Neural cell (in vitro differentiated cells): ENCODE data around the gene LRRTM2.

Experiments
- EP300 ChIP-seq: fragments of 450-650 bp; conservative IDR thresholded peaks from 2 replicates; pipeline ENCODE4 v1.6.1; 2014; ENCODE audit warnings: antibody characterized with exemption, mild to moderate bottlenecking, moderate library complexity; ENCODE audit not compliant: poor library complexity, severe bottlenecking
- EZH2 ChIP-seq: fragments of 200-600, 300-800 bp; shearing (Covaris generic), sonication (generic); IDR thresholded peaks from 2 replicates; pipeline ENCODE4 v1.6.1; 2014; ENCODE audit warnings: antibody characterized with exemption, low read length, borderline replicate concordance, mild to moderate bottlenecking; ENCODE audit not compliant: insufficient read depth, poor library complexity, severe bottlenecking
- MXI1 ChIP-seq: fragments of 450-650 bp; conservative IDR thresholded peaks from 2 replicates; pipeline ENCODE4 v1.6.1; 2014; ENCODE audit warnings: antibody characterized with exemption, mild to moderate bottlenecking; ENCODE audit not compliant: poor library complexity, severe bottlenecking
- POLR2AphosphoS5 ChIP-seq: IDR thresholded peaks from 2 replicates; pipeline ENCODE4 v1.6.1; 2012
- RAD21 ChIP-seq: fragments of 450-650 bp; conservative IDR thresholded peaks from 2 replicates; pipeline ENCODE4 v1.6.1; 2014; ENCODE audit warnings: antibody characterized with exemption, mild to moderate bottlenecking, moderate library complexity
- REST ChIP-seq: IDR thresholded peaks from 2 replicates; pipeline ENCODE4 v1.6.1; 2012; ENCODE audit warnings: borderline replicate concordance
- SMC3 ChIP-seq: fragments of 450-650 bp; conservative IDR thresholded peaks from 2 replicates; pipeline ENCODE4 v1.6.1; 2014; ENCODE audit warnings: antibody characterized with exemption, mild to moderate bottlenecking, moderate library complexity; ENCODE audit not compliant: poor library complexity
- TF ChIP-seq, protein P1 (sequence below): fragments of 450-650 bp; IDR thresholded peaks from 2 replicates; pipeline ENCODE4 v1.5.1; 2014; ENCODE audit warnings: antibody characterized with exemption, mild to moderate bottlenecking, moderate library complexity; ENCODE audit not compliant: poor library complexity, severe bottlenecking

DNA sequence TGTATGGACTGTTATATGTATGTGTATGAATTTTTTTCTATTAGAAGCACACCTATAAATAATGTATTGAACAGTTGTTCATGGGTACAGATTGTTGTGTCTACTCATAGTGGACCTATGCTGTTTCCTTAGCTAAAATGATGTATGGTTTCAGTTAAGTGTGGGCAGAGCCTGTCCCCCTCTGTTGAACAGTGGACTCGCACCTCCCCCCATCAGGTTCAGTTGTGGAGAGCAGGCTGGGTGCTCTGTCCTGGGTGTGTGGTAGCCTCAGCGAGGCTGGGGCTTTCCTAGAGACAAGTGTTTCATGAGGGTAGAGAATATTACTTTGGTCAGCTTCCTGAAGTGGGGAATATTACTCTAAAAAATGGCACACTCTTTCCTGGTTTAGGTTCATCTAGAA lies 47.4 kb upstream of the LRRTM2 start:
- no peak for TF ChIP-seq SMC3
- no peak for TF ChIP-seq MXI1
- TF ChIP-seq, protein P1, sequence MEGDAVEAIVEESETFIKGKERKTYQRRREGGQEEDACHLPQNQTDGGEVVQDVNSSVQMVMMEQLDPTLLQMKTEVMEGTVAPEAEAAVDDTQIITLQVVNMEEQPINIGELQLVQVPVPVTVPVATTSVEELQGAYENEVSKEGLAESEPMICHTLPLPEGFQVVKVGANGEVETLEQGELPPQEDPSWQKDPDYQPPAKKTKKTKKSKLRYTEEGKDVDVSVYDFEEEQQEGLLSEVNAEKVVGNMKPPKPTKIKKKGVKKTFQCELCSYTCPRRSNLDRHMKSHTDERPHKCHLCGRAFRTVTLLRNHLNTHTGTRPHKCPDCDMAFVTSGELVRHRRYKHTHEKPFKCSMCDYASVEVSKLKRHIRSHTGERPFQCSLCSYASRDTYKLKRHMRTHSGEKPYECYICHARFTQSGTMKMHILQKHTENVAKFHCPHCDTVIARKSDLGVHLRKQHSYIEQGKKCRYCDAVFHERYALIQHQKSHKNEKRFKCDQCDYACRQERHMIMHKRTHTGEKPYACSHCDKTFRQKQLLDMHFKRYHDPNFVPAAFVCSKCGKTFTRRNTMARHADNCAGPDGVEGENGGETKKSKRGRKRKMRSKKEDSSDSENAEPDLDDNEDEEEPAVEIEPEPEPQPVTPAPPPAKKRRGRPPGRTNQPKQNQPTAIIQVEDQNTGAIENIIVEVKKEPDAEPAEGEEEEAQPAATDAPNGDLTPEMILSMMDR = no peak
- TF ChIP-seq POLR2AphosphoS5 = no peak
- no peak for TF ChIP-seq REST
- TF ChIP-seq EZH2 = no peak
- TF ChIP-seq EP300 = no peak
- no peak for TF ChIP-seq RAD21
